ENCODE data around the gene BEND6. TPM values are rescaled to one million over a fixed set of nuclear protein-coding genes. Genes with fewer than 3 reads are reported as not detected.

BEND6 gene
- total and polyA plus RNA-seq, 2 of the 8 experiments (the other 6 are each of a cell fraction or from before 2014, with no cell fraction given): 0.71 to 2.1 TPM

DNA sequence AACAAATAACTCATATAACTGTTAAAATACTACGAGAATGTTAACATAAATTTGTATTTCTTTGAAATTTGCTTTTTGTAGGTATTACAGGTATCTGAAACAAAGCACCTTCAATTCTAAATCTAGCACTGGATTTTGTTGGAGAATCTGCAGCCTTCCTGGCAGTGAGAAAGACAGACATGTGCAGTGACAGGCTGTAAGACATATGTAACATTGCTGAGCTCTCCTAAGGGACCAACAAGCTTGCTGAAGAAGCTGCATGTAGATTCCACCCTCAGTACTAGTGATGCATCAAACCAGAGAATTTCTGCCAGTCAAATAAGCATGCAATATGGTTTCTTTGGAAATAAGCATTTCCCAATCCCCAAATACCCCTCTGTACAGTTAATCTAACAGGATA lies 71.1 kb downstream of the BEND6 start:
- CTCF ChIA-PET (ENCODE audit: partially characterized antibody): interaction anchor here (1.0 to 1.4 kb wide), 2 partner anchors 30 to 122 kb away, joined by 3 read pairs; no protein-coding TSS in a partner anchor
- Histone ChIP-seq H3K4me1 (replicated peaks in 1 of 4; ENCODE audit: control insufficient read depth in 3 of 4, insufficient read depth in 4 of 4, low read length in 3 of 4) (peaks cover 4 to 16% (median 12%) of the 10 kb centered on the region in 4 experiments; a peak in 6 of 7 replicates), H2BK20ac (ENCODE audit: low read length) (no peak overlapping the region)

More for the DNA sequence above, 71.1 kb downstream of the BEND6 start:
- WGBS, 2 experiments (ENCODE audit: extremely low coverage in 1 of 2, insufficient coverage in 1 of 2, insufficient read length in 1 of 2, insufficient replicate concordance in 2 of 2, low coverage in 1 of 2, low lambda C conversion rate in 2 of 2, missing lambda C conversion rate in 1 of 2): 81% methylated on average over 1 of the region's 1 CpG; no CpG with 5 or more reads in 1 of the 2 experiments
- Histone ChIP-seq H2AK5ac (ENCODE audit: low read depth, low read length) (no peak overlapping the region), H3K36me3 (ENCODE audit: control insufficient read depth in 2 of 4, insufficient read depth in 4 of 4, low read length in 3 of 4) (no peaks in the 10 kb centered on the region), H3K27ac (ENCODE audit: low read depth, low read length) (no peak overlapping the region), H2BK12ac (ENCODE audit: low read depth, low read length) (no peak overlapping the region), H4K8ac (ENCODE audit: extremely low read depth, insufficient read depth, low read length) (no peak overlapping the region), H3K27me3 (replicated peaks in 1 of 4; ENCODE audit: control insufficient read depth in 3 of 4, extremely low read depth in 1 of 4, insufficient read depth in 3 of 4, low read length in 3 of 4) (no peaks in the 10 kb centered on the region; a peak in 1 of 7 replicates), H3K4me3 (ENCODE audit: extremely low read depth in 1 of 4, insufficient read depth in 2 of 4, low read depth in 3 of 4, low read length in 4 of 4) (no peak overlapping the region), H4K20me1 (replicated peaks in 1 of 2; ENCODE audit: control insufficient read depth in 1 of 2, insufficient read depth in 2 of 2, low read length in 2 of 2) (no peaks in the 10 kb centered on the region), H4K5ac (ENCODE audit: insufficient read length, low read depth, low read length) (peak overlapping the region; percentile 10), H3K4ac (replicated peaks; ENCODE audit: insufficient read length, low read depth, low read length) (peak overlapping the region; percentile 64), H3K79me2 (ENCODE audit: control insufficient read depth in 1 of 2, insufficient read depth in 2 of 2, low read length in 2 of 2) (no peaks in the 10 kb centered on the region), H2BK15ac (ENCODE audit: low read length) (no peak overlapping the region), H3K79me1 (ENCODE audit: low read depth, low read length) (no peaks in the 10 kb centered on the region), H3K14ac (ENCODE audit: insufficient read length) (no peak overlapping the region), H4K91ac (replicated peaks; ENCODE audit: insufficient read length, low read length) (no peak overlapping the region), H3K23me2 (ENCODE audit: low read depth, low read length) (no peaks in the 10 kb centered on the region), H2AFZ (ENCODE audit: low read length) (no peak overlapping the region), H2BK120ac (replicated peaks; ENCODE audit: low read depth, low read length) (peak overlapping the region; percentile 19), H3K9me3 (ENCODE audit: insufficient read depth in 2 of 2, low read depth in 1 of 2, low read length in 1 of 2) (no peaks in the 10 kb centered on the region), H3K23ac (ENCODE audit: insufficient read length) (no peak overlapping the region), H3K18ac (ENCODE audit: extremely low read depth, low read length) (no peak overlapping the region), H2BK5ac (ENCODE audit: low read depth, low read length) (no peak overlapping the region), H3K56ac (replicated peaks; ENCODE audit: insufficient read length, low read depth, low read length) (no peak overlapping the region), H3K9ac (replicated peaks in 1 of 4; ENCODE audit: extremely low read depth in 1 of 4, low read depth in 3 of 4, low read length in 3 of 4) (no peak overlapping the region), H3K4me2 (ENCODE audit: insufficient read depth in 1 of 2, low read depth in 2 of 2, low read length in 2 of 2) (no peak overlapping the region)
- no peak for TF ChIP-seq SP1 (IDR thresholded peaks at IDR 0.05; ENCODE audit: low read depth, low read length)
- no peak for TF ChIP-seq KDM4A (IDR thresholded peaks at IDR 0.05; ENCODE audit: low read depth, low read length, severe bottlenecking)
- TF ChIP-seq, protein P1, sequence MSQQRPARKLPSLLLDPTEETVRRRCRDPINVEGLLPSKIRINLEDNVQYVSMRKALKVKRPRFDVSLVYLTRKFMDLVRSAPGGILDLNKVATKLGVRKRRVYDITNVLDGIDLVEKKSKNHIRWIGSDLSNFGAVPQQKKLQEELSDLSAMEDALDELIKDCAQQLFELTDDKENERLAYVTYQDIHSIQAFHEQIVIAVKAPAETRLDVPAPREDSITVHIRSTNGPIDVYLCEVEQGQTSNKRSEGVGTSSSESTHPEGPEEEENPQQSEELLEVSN (IDR thresholded peaks at IDR 0.05): no peak
- TF ChIP-seq TEAD4 (IDR thresholded peaks at IDR 0.05; ENCODE audit: low read depth, low read length): no peak
- no peak for FAIRE-seq
- POLR2A ChIA-PET (ENCODE audit: partially characterized antibody): no interaction called here
- no peak for DNase-seq (ENCODE audit: low read depth in 1 of 2, low spot score in 2 of 2)
